ENCODE data around the gene PLAGL2. TPM values are rescaled to one million over a fixed set of nuclear protein-coding genes. Genes with fewer than 3 reads are reported as not detected.

Gene PLAGL2
- total RNA-seq, 1 donor from 2014 or later = 17.9 TPM

DNA sequence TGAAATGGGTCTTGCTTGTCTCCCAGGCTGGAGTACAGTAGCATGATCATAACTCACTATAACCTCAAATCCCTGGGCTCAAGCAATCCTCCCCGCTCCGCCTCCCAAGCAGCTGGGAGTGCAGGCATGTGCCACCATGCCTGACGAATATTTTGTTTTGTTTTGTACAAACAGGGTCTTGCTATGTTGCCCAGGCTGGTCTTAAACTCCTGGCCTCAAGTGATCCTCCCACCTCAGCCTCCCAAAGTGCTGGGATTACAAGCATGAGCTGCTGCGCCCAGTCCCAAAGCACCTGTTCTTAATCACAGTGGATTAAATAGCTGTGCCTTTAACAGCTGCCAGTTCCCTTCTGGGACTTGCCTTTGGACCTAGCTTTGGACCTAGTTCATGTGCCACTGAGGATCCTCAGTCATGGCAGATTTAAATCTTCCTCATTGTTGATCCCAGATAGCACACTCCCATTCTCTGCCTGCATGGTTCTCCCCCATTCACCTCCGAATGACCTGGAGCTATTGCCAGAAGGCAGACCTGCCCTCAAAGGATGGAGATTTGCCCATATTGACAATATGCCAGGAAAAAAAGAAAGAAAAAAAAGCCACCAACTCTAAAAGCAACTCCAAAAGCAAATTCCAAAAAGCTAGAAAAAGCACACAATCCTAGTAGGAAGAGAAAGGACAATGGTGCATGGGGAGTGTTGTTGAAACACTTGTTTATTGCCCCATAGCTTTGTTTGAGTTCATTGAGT, 10.8 kb upstream of the PLAGL2 start:
- ChIA-PET POLR2A (no interaction called here), CTCF (interaction anchor here (0.8 kb wide), 1 partner anchor 15 kb away, joined by 3 read pairs; no protein-coding TSS in a partner anchor)
- no peak for DNase-seq
- no peaks in the 10 kb centered on the region for H3K4me1 Mint-ChIP-seq
- TF ChIP-seq, protein P1, sequence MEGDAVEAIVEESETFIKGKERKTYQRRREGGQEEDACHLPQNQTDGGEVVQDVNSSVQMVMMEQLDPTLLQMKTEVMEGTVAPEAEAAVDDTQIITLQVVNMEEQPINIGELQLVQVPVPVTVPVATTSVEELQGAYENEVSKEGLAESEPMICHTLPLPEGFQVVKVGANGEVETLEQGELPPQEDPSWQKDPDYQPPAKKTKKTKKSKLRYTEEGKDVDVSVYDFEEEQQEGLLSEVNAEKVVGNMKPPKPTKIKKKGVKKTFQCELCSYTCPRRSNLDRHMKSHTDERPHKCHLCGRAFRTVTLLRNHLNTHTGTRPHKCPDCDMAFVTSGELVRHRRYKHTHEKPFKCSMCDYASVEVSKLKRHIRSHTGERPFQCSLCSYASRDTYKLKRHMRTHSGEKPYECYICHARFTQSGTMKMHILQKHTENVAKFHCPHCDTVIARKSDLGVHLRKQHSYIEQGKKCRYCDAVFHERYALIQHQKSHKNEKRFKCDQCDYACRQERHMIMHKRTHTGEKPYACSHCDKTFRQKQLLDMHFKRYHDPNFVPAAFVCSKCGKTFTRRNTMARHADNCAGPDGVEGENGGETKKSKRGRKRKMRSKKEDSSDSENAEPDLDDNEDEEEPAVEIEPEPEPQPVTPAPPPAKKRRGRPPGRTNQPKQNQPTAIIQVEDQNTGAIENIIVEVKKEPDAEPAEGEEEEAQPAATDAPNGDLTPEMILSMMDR (IDR thresholded peaks at IDR 0.05) = no peak
- peaks cover 84% of the 10 kb centered on the region for H3K36me3 Mint-ChIP-seq (ENCODE audit: low read depth)
- H3K9me3 Mint-ChIP-seq = no peaks in the 10 kb centered on the region
- no peak for ATAC-seq (ENCODE audit: low read depth)
- intact Hi-C loops (cut with micrococcal nuclease) = no loop called here
- H3K27ac Mint-ChIP-seq = no peak overlapping the region
- H3K27me3 Mint-ChIP-seq = no peaks in the 10 kb centered on the region
- H3K4me3 Mint-ChIP-seq = no peak overlapping the region

DNA sequence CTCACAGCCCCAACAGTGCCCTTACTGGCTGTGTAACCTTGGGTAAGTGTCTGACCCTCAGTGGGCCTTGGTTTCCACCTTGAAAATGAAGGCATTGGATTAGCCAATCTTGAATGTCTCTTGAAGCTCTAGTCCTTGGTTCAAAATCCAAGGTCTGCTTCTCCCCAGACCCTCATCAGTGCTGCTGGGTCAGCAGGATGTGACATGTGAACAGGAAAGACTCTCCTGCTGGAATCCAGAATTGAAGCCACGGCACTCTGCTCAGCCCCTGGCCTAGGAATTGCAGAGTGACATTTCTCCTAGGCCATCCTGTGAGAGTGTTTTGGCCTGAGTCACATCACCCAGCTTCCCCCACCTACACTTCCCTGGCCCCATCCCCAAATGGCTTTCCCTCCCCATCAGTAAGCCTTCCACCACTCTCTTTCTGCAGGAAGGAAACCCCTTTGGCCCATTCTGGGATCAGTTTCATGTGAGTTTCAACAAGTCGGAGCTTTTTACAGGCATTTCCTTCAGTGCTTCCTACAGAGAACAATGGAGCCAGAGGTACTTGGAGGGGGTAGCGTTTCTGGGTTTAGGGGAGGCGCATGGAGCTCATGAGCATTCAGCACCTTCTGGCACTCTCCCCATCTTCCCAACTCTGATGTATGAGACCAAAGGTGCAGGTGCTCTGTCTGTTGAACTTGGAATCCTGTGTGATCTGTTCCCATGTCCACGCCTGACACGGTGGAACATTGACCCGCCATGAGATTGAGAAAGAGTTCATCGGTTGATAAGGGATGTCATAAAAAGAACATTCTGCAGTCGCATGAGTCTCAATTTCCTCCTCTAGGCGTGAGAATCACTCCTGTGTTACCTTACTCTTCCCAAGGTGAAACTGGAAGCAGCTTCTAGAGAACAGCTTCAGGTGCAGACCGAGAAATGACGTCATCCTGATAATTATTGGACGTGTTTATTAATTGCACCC, 8.9 kb upstream of the PLAGL2 start:
- peaks cover 77% of the 10 kb centered on the region for H3K36me3 Mint-ChIP-seq (ENCODE audit: low read depth)
- ChIA-PET POLR2A (no interaction called here), CTCF (no interaction called here)
- TF ChIP-seq, protein P1 (IDR thresholded peaks at IDR 0.05) = no peak
- H3K4me3 Mint-ChIP-seq = no peak overlapping the region
- DNase-seq (no peak), ATAC-seq (ENCODE audit: low read depth) (no peak)
- intact Hi-C loops (cut with micrococcal nuclease) = no loop called here
- no peak overlapping the region for H3K27ac Mint-ChIP-seq
- H3K4me1 Mint-ChIP-seq = no peaks in the 10 kb centered on the region
- no peaks in the 10 kb centered on the region for H3K27me3 Mint-ChIP-seq
- no peaks in the 10 kb centered on the region for H3K9me3 Mint-ChIP-seq

DNA sequence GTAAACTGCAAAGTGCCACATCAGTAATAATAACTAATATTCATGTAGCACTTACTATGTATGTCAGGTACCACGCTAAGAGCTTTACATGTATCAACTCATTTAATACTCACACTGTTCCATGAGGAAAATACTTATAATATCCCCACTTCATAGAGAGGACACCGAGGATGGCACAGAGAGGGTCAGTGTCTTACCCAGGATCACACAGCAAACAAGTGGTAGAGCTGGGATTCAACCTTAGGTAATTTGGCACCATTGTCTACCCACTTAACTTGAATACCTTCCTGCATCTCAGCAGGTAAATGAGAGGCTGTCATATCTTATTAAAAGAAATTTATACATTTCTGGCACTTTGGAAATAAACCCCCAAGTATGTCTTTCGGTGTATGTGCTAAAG, 8.2 kb upstream of the PLAGL2 start:
- ChIA-PET CTCF (no interaction called here), POLR2A (no interaction called here)

DNA sequence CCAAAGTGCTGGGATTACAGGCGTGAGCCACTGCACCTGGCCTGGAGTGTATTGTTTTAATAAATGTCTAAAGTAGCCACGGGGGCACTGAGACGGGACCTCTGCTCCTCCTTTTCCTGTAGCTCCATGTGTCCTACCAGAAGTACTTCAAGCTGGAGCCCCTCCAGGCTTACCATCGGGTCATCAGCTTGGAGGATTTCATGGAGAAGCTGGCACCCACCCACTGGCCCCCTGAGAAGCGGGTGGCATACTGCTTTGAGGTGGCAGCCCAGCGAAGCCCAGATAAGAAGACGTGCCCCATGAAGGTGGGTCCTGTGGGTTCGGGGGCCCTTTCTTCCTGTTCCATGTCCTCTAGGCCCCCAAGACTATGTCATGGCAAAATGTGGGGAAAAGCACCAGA, 7.6 kb upstream of the PLAGL2 start:
- ATAC-seq (ENCODE audit: low read depth) = no peak
- ChIA-PET CTCF (no interaction called here), POLR2A (no interaction called here)
- intact Hi-C loops (cut with micrococcal nuclease) = no loop called here
- DNase-seq = no peak
- Mint-ChIP-seq H3K4me3 (no peak overlapping the region), H3K4me1 (peaks cover under 1% of the 10 kb centered on the region), H3K36me3 (ENCODE audit: low read depth) (peaks cover 75% of the 10 kb centered on the region), H3K27me3 (no peaks in the 10 kb centered on the region), H3K9me3 (no peaks in the 10 kb centered on the region), H3K27ac (no peak overlapping the region)
- TF ChIP-seq, protein P1 (IDR thresholded peaks at IDR 0.05) = no peak

More for the DNA sequence above, 8.2 kb upstream of the PLAGL2 start:
- H3K4me1 Mint-ChIP-seq = no peaks in the 10 kb centered on the region
- DNase-seq (no peak), ATAC-seq (ENCODE audit: low read depth) (no peak)
- H3K27ac Mint-ChIP-seq = no peak overlapping the region
- H3K27me3 Mint-ChIP-seq = no peaks in the 10 kb centered on the region
- intact Hi-C loops (cut with micrococcal nuclease) = no loop called here
- H3K9me3 Mint-ChIP-seq = no peaks in the 10 kb centered on the region
- H3K36me3 Mint-ChIP-seq (ENCODE audit: low read depth) = peaks cover 74% of the 10 kb centered on the region
- H3K4me3 Mint-ChIP-seq = no peak overlapping the region
- TF ChIP-seq, protein P1 (IDR thresholded peaks at IDR 0.05) = no peak

DNA sequence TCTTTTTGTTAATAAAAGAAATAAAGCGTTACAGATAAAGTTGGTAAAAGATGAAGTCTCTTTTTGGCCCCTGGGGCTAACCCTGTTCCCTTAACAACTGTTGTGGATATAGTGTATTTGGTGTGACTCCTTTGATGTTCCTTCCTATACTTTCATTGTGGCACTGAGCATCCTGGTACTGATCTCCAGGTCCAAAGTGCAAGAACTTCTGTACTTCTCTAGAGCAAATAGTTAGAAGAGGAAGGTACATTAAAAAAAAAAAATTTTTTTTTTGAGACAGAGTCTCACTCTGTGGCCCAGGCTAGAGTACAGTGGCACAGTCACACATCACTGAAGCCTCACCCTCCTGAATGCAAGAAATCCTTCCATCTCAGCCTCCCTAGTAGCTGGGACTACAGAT, 6.3 kb upstream of the PLAGL2 start:
- DNase-seq = no peak
- Mint-ChIP-seq H3K27ac (no peak overlapping the region), H3K4me3 (no peak overlapping the region), H3K36me3 (ENCODE audit: low read depth) (peaks cover 65% of the 10 kb centered on the region), H3K4me1 (peaks cover 12% of the 10 kb centered on the region), H3K27me3 (no peaks in the 10 kb centered on the region), H3K9me3 (no peaks in the 10 kb centered on the region)
- intact Hi-C loops (cut with micrococcal nuclease) = no loop called here
- TF ChIP-seq, protein P1 (IDR thresholded peaks at IDR 0.05) = no peak
- POLR2A ChIA-PET = no interaction called here
- ATAC-seq (ENCODE audit: low read depth) = no peak
- CTCF ChIA-PET = no interaction called here
